ENCODE data around the gene DNER.
"Not testable (repeated sequence)": the region's sequence is repeated elsewhere in the genome, so short reads cannot be mapped to it uniquely, and the experiment has no call there.

The DNER gene

DNA sequence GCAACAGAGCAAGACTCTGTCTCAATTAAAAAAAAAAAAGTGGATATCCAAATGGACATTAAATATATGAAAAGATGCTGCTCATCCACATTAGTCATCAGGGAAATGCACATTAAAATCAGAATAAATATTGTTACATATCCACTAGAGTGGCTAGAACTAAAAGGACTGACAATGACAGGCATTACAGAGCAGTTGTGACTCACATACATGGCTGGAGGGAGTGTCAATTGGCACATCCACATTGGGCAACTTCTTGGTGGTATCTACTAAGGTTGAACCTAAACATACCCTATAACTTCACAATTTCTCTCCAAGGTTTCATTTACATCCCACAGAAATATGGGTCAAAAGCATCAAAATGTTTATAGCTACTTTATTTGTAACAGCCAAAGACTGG, 14.0 kb upstream of the DNER start:
- H3K27me3 Mint-ChIP-seq = peaks cover 6% of the 10 kb centered on the region
- H3K4me3 Mint-ChIP-seq = no peak overlapping the region
- H3K36me3 Mint-ChIP-seq = no peaks in the 10 kb centered on the region
- no peak for ATAC-seq (ENCODE audit: low read depth)
- peaks cover 1% of the 10 kb centered on the region for H3K9me3 Mint-ChIP-seq
- no peak for DNase-seq (ENCODE audit: low spot score in 2 of 2)
- no peaks in the 10 kb centered on the region for H3K4me1 Mint-ChIP-seq
- H3K27ac Mint-ChIP-seq = no peak overlapping the region

GRCh38 chr2:229726643-229727042, 12.3 kb upstream of the DNER start:
- no peaks in the 10 kb centered on the region for H3K36me3 Mint-ChIP-seq
- no peak overlapping the region for H3K27ac Mint-ChIP-seq
- no peak overlapping the region for H3K4me3 Mint-ChIP-seq
- H3K9me3 Mint-ChIP-seq = peaks cover 1% of the 10 kb centered on the region
- peaks cover 3% of the 10 kb centered on the region for H3K27me3 Mint-ChIP-seq
- ATAC-seq (ENCODE audit: low read depth) (no peak), DNase-seq (ENCODE audit: low spot score in 2 of 2) (no peak)
- no peaks in the 10 kb centered on the region for H3K4me1 Mint-ChIP-seq

GRCh38 chr2:229725716-229726574, 11.6 kb upstream of the DNER start:
- peaks cover 3% of the 10 kb centered on the region for H3K27me3 Mint-ChIP-seq
- H3K9me3 Mint-ChIP-seq = peaks cover 1% of the 10 kb centered on the region
- no peaks in the 10 kb centered on the region for H3K36me3 Mint-ChIP-seq
- H3K4me1 Mint-ChIP-seq = no peaks in the 10 kb centered on the region
- H3K4me3 Mint-ChIP-seq = no peak overlapping the region
- no peak for ATAC-seq (ENCODE audit: low read depth)
- no peak overlapping the region for H3K27ac Mint-ChIP-seq
- no peak for DNase-seq (ENCODE audit: low spot score in 2 of 2)

- H3K4me3 Mint-ChIP-seq; ATAC-seq (ENCODE audit: low read depth); H3K27me3 Mint-ChIP-seq; H3K27ac Mint-ChIP-seq; H3K4me1 Mint-ChIP-seq; H3K36me3 Mint-ChIP-seq; H3K9me3 Mint-ChIP-seq; DNase-seq (ENCODE audit: low spot score in 2 of 2): not testable (repeated sequence)
These were observed 8.8 kb upstream of the DNER start for GRCh38 chr2:229723192-229723591.

GRCh38 chr2:229719926-229720647, 5.7 kb upstream of the DNER start:
- Mint-ChIP-seq H3K27me3 (peaks cover 15% of the 10 kb centered on the region), H3K4me3 (no peak overlapping the region), H3K27ac (no peak overlapping the region), H3K36me3 (no peaks in the 10 kb centered on the region), H3K4me1 (peaks cover 3% of the 10 kb centered on the region), H3K9me3 (peaks cover 1% of the 10 kb centered on the region)
- ATAC-seq (ENCODE audit: low read depth) (no peak), DNase-seq (ENCODE audit: low spot score in 2 of 2) (no peak)

DNA sequence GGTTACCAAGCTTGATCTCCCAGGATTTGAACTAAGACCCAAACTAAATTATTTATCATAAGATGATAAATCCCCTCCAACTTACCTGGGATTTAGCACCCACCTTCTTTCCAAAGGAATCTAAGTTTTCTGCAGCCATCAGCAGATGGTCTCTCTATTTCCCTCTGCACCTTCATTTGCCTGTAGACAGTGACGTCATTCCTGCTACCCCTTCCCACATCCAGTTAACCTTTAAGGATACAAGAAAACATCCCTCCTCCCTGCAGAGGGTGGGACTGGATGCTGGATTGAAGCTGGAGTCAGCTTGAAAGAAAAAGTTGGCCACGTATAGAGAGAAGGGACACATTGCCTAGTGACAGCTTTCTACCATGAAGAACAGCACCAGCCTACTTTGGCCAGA, 3.7 kb upstream of the DNER start:
- Mint-ChIP-seq H3K36me3 (no peaks in the 10 kb centered on the region), H3K27ac (no peak overlapping the region), H3K27me3 (peaks cover 16% of the 10 kb centered on the region), H3K4me1 (peaks cover 6% of the 10 kb centered on the region), H3K9me3 (peaks cover 1% of the 10 kb centered on the region), H3K4me3 (no peak overlapping the region)
- ATAC-seq (ENCODE audit: low read depth) (no peak), DNase-seq (ENCODE audit: low spot score in 2 of 2) (no peak)

DNA sequence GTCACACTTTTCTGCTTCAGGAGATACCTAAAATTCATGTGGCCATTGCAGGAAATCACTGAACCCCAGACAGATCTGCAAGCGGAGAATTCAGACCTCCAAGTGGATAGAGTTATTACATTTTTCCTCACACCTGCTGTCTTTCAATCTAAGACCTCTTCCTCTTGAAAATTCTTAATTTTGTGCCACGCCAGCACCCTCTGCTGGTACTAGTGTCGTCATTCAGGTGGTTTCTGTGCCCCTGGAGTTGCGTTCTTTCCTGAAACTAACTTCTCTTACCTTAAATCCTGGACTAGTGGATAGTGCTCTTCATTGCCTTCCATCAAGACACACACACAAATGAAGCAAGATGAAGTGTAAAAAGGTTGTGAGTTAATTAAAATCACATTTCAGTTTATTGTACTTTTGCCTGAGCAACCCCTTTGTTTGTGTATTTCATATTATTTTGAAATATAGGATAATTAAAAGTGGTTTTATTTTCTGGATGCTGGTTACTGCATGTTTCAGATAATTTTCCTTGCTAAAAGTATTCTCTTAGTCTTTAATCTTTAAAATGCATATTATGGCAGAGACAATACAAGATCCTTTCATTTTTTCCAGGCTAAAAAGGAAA, 1.6 kb upstream of the DNER start:
- Mint-ChIP-seq H3K4me1 (peaks cover 6% of the 10 kb centered on the region), H3K9me3 (peaks cover 4% of the 10 kb centered on the region), H3K36me3 (peaks cover 2% of the 10 kb centered on the region), H3K27ac (no peak overlapping the region), H3K27me3 (peaks cover 32% of the 10 kb centered on the region), H3K4me3 (peak overlapping the region; percentile 57)
- DNase-seq (ENCODE audit: low spot score in 2 of 2) (no peak), ATAC-seq (ENCODE audit: low read depth) (peak; percentile 21)

- H3K27me3 Mint-ChIP-seq = peaks cover 37% of the 10 kb centered on the region
- H3K27ac Mint-ChIP-seq = no peak overlapping the region
- peaks cover 6% of the 10 kb centered on the region for H3K4me1 Mint-ChIP-seq
- peaks cover 4% of the 10 kb centered on the region for H3K9me3 Mint-ChIP-seq
- H3K4me3 Mint-ChIP-seq = peak overlapping the region; percentile 60
- DNase-seq (ENCODE audit: low spot score in 2 of 2) = peak in 1 of 2 donors; percentile 19
- peaks cover 2% of the 10 kb centered on the region for H3K36me3 Mint-ChIP-seq
- ATAC-seq (ENCODE audit: low read depth) = peak; percentile 38
These were observed 584 bp upstream of the DNER start for GRCh38 chr2:229714736-229715541.

DNA sequence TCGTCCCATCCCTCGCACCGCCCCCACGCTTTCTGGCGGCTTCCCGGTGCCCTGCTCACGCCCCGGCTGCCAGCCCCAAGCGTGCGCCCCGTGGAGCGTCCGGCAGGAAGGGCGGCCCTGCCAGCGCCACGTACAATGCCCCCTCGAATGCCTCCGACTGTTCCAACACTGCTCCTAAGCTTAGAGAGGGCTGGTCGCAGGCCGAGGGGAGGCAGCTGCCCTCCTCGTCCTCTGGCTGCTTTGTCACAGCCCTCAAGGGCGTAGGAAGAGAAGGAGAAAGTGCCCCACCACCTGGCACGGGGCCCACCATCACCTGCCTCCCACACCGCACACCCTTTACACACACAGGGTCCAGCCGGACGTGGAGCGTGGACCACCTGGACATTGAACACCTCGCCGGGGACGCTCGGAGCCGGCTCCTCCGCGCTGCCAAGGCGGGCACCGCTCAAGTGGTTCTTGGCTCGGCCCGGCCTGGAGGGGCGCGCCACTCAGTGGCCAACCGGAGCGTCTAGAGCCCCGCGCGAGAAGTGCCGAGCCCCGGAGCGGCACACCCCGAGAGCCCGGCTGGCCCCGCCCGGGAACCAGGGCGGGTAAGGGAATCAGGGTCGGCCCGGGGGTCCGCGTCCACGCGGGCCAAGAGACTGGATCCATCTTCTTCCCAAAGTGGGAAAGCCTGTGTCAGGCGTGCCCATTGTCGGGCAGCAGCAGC, 830 bp downstream of the DNER start:
- ATAC-seq (ENCODE audit: low read depth) (peak; percentile 28), DNase-seq (ENCODE audit: low spot score in 2 of 2) (peak in 1 of 2 donors; percentile 19)

DNA sequence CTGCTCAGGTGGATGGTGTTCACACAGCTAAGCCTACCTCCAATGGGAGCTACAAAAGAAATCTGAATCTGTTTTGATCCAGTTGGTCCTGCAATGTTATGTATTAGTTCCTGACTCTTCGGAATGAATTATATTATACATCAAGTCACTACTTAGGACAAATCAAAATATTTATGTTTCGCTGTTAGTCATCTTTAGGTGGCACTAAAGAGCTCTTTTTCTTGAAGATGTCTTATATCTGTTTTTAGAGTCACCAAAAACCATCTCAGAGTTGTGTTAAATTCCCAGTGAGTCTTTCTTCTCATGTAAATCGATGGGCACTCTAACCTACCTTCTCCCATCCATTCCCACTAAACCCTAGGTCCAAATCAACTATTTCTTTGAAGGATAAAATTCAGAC, 2.2 kb downstream of the DNER start:
- Mint-ChIP-seq H3K36me3 (peaks cover 2% of the 10 kb centered on the region), H3K4me3 (no peak overlapping the region), H3K9me3 (peaks cover 4% of the 10 kb centered on the region), H3K27me3 (peaks cover 38% of the 10 kb centered on the region), H3K27ac (no peak overlapping the region), H3K4me1 (peaks cover 6% of the 10 kb centered on the region)
- no peak for DNase-seq (ENCODE audit: low spot score in 2 of 2)
- no peak for ATAC-seq (ENCODE audit: low read depth)

More for the DNA sequence above, 830 bp downstream of the DNER start:
- Mint-ChIP-seq H3K9me3 (peaks cover 4% of the 10 kb centered on the region), H3K27ac (no peak overlapping the region), H3K4me3 (peak overlapping the region; percentile 44), H3K4me1 (peaks cover 6% of the 10 kb centered on the region), H3K36me3 (peaks cover 2% of the 10 kb centered on the region), H3K27me3 (peaks cover 34% of the 10 kb centered on the region)

- H3K27ac Mint-ChIP-seq = no peak overlapping the region
- ATAC-seq (ENCODE audit: low read depth) (no peak), DNase-seq (ENCODE audit: low spot score in 2 of 2) (no peak)
- H3K4me1 Mint-ChIP-seq = peaks cover under 1% of the 10 kb centered on the region
- H3K4me3 Mint-ChIP-seq = no peak overlapping the region
- H3K27me3 Mint-ChIP-seq = peaks cover 36% of the 10 kb centered on the region
- peaks cover 2% of the 10 kb centered on the region for H3K36me3 Mint-ChIP-seq
- peaks cover 4% of the 10 kb centered on the region for H3K9me3 Mint-ChIP-seq
These were observed 6.0 kb downstream of the DNER start for GRCh38 chr2:229708335-229708734.

DNA sequence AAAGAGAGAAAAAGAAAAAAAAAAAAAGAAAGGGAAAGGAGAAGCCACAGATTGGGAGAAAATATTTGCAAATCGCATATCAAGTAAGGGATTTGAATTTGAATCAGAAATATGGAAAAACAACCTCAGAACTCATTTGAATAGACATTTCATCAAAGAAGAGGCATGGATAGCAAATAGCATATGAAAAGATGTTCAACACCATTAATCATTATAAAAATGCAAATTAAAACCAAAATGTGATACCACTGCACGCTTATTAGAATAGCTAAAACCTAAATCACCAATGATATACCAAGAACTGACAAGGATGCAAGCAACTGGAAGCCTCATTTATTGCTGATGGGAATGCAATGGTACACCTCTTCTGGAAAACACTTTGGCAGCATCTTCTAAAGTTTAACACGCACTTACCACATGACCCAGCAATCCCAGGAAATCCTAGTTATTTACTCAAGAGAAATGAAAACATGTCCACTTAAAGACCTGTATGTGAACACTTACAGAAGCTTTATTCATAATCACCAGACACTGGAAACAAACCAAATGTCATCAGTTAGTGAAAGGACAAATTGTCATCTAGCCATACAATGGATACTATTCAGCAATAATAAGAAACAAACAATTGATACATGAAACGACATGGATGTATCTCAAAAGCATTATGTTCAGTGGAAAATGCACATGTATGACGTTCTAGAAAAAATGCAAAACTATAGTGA, 10.3 kb downstream of the DNER start:
- no peak for ATAC-seq (ENCODE audit: low read depth)
- Mint-ChIP-seq H3K27ac (no peak overlapping the region), H3K27me3 (peaks cover 17% of the 10 kb centered on the region), H3K9me3 (no peaks in the 10 kb centered on the region), H3K4me3 (no peak overlapping the region), H3K4me1 (no peaks in the 10 kb centered on the region), H3K36me3 (no peaks in the 10 kb centered on the region)
- no peak for DNase-seq (ENCODE audit: low spot score in 2 of 2)

- no peaks in the 10 kb centered on the region for H3K4me1 Mint-ChIP-seq
- ATAC-seq (ENCODE audit: low read depth) = no peak
- H3K4me3 Mint-ChIP-seq = no peak overlapping the region
- DNase-seq (ENCODE audit: low spot score in 2 of 2) = no peak
- no peaks in the 10 kb centered on the region for H3K9me3 Mint-ChIP-seq
- peaks cover 16% of the 10 kb centered on the region for H3K27me3 Mint-ChIP-seq
- no peaks in the 10 kb centered on the region for H3K36me3 Mint-ChIP-seq
- H3K27ac Mint-ChIP-seq = no peak overlapping the region
These were observed 12.6 kb downstream of the DNER start for GRCh38 chr2:229701716-229702115.
